ENCODE data around the gene GJB1.

GRCh38 chrX:71214604-71215337, 8.3 kb upstream of the GJB1 start:
- TF ChIP-seq, protein P1, sequence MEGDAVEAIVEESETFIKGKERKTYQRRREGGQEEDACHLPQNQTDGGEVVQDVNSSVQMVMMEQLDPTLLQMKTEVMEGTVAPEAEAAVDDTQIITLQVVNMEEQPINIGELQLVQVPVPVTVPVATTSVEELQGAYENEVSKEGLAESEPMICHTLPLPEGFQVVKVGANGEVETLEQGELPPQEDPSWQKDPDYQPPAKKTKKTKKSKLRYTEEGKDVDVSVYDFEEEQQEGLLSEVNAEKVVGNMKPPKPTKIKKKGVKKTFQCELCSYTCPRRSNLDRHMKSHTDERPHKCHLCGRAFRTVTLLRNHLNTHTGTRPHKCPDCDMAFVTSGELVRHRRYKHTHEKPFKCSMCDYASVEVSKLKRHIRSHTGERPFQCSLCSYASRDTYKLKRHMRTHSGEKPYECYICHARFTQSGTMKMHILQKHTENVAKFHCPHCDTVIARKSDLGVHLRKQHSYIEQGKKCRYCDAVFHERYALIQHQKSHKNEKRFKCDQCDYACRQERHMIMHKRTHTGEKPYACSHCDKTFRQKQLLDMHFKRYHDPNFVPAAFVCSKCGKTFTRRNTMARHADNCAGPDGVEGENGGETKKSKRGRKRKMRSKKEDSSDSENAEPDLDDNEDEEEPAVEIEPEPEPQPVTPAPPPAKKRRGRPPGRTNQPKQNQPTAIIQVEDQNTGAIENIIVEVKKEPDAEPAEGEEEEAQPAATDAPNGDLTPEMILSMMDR (IDR thresholded peaks at IDR 0.05): no peak
- no peak for TF ChIP-seq POLR2A (IDR thresholded peaks at IDR 0.05)

Measured in lower leg skin (tissue), 3 donors.